Measurements from ENCODE around the gene ZNF253.
"Not testable (repeated sequence)": the region's sequence is repeated elsewhere in the genome, so short reads cannot be mapped to it uniquely, and the experiment has no call there.

Gene ZNF253

DNA sequence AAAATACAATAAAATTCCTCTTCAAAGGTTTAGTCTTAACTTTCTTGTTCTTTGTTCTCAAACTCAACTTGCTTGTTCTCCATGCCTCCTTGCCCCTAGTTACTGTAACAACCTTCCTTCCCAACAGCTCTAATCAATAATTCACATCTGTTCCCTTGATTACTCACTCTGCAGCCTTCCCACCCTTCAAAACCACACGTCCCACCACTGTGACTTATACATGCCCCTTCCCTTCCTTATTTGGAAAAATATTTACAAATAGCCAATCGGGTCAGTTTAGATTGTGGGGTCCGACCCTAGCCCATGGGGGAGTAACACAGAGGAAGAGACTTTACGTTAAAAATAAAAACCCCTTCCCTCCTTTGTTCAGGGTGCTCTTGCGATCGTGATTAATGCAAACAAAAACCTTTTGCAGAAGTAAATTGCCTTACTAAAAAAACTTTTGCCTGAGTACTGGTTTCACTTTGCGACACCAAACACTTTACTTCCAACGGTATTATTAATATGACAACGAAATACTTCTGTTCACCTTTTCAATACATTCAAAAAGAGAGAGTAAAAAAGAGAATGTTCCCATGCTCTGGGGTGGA, 34.6 kb downstream of the ZNF253 start:
- DNase-seq (ENCODE audit: low read depth), result no peak

DNA sequence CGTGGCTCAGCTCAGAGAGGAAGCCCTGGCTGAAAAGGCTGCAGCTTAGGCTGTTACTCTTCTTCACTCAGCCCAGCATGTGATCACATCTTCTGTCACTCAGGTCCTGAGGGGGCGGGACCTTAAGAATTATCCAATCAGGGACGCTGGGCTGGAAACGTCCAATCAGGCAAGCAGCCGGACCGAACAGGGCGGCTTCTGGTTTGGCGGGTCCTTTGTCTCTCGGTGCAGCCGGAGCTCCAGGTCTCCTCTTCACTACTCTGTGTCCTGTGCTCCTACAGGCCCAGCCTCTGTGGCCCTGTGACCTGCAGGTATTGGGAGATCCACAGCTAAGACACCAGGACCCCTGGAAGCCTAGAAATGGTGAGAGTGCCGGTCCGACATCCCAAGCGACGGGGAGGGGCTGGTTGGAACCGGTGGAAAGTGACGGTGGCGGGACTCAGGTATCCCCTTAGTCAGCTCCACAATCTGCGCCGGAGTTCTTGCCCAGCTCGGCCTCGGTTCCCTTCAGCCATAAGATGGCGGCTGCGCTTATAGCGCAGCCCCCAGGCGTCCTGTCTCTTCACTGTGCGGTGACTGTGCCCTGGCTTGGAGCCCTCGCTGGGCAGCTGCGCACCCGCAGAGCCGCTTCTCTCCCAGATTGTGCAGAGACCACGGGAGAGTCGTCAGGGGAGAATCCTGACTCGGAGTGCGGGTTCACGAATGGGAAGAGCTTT, 35.2 kb downstream of the ZNF253 start, which contains the start of gene ZNF93:
Gene ZNF93, plus strand, starts transcription at position 218 of the 716 bp plus-strand sequence. Its CDS starts 143 bp downstream, at position 361.
- DNase-seq (ENCODE audit: low read depth), result peak; percentile 75

DNA sequence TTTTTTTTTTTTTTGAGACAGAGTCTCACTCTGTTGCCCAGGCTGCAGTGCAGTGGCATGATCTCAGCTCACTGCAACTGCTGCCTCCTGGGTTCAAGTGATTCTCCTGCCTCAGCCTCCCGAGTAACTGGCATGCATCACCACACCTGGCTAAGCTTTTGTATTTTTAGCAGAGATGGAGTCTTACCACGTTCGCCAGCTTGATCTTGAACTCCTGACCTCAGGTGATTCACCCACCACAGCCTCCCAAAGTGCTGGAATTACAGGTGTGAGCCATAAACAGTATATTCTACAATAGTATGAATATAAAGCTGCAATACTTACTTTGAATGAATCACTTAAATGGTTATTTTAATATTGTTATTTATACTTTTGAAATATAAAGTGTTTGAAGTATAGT, 41.9 kb downstream of the ZNF253 start:
- not testable (repeated sequence) for DNase-seq (ENCODE audit: low read depth)

DNA sequence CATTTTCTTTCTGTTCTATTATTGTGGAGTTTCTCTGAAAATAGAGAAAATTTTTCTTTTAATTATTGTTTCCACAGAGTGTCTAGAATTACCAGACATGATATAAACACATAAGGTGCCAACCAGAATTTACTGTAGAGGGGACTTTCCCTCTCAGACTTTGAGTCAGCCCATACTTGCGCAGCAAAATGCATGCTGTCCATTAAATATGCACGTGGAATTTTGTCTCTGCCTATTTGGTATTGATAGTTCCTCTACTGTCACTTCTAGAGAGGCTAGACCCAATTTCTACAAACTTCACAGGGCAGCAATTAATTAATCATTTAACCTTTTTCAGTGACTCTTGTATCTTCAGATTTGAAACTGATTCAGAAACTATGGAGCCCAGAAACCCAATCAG, 44.0 kb downstream of the ZNF253 start:
- DNase-seq (ENCODE audit: low read depth), result no peak

DNA sequence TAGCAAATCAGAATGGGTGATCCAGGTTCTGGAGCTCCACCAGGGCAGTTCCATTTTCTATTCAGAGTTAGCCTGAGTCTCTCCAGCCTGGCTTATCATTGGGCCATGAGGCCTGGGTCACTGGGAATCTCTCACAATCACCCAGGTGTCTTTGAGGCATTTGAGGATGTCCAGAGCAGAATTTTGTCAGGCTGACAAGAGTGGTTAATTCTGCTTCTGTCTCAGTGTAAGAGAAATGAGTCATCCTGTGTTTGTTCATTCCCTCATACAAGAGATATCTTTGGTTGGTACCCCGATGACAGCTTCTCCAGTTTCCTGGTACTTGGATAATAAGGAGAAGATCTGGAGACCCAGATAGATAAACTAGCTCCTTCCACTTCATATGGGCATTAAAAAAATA, 45.5 kb downstream of the ZNF253 start:
- no peak for DNase-seq (ENCODE audit: low read depth)

DNA sequence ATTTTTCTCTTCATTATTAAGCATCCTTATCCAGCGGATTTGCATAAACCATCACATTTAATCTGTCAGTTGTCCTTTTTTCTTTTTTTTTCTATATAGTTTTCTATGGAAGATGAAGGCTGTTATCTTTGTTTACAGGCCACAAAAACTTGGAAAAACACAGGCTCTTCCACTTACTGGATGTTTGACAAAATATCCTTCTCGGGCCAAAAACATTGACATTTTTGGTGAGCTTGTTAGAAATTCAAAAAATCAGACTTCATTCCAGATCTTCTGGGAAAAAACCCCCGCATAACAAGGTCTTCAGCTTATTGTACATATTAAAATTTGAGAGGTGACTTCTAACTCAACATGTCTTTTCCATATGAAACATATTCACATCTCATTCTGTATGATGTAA, 48.9 kb downstream of the ZNF253 start:
- no peak for DNase-seq (ENCODE audit: low read depth)

DNA sequence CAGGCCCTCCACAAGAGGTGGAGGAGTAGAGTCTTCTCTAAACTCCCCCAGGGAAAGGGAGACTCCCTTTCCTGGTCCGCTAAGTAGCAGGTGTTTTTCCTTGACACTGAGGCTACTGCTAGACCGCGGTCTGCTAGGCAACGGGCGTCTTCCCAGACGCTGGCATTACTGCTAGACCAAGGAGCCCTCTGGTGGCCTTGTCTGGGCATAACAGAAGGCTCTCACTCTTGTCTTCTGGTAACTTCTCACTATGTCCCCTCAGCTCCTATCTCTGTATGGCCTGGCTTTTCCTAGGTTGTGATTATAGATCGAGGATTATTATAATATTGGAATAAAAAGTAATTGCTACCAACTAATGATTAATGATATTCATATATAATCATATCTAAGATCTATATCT, 64.7 kb downstream of the ZNF253 start:
- not testable (repeated sequence) for DNase-seq (ENCODE audit: low read depth)

DNA sequence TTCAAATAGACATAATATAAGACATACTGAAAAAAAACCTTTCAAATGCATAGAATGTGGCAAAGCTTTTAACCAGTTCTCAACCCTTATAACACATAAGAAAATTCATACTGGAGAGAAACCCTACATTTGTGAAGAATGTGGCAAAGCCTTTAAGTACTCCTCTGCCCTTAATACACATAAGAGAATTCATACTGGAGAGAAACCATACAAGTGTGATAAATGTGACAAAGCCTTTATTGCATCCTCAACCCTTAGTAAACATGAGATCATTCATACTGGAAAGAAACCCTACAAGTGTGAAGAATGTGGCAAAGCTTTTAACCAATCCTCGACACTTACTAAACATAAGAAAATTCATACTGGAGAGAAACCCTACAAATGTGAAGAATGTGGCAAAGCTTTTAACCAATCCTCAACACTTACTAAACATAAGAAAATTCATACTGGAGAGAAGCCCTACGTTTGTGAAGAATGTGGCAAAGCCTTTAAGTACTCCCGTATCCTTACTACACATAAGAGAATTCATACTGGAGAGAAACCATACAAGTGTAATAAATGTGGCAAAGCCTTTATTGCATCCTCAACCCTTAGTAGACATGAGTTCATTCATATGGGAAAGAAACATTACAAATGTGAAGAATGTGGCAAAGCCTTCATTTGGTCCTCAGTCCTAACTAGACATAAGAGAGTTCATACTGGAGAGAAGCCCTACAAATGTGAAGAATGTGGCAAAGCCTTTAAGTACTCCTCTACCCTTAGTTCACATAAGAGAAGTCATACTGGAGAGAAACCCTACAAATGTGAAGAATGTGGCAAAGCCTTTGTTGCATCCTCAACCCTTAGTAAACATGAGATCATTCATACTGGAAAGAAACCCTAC, 68.0 kb downstream of the ZNF253 start:
- DNase-seq (ENCODE audit: low read depth), result not testable (repeated sequence)

DNA sequence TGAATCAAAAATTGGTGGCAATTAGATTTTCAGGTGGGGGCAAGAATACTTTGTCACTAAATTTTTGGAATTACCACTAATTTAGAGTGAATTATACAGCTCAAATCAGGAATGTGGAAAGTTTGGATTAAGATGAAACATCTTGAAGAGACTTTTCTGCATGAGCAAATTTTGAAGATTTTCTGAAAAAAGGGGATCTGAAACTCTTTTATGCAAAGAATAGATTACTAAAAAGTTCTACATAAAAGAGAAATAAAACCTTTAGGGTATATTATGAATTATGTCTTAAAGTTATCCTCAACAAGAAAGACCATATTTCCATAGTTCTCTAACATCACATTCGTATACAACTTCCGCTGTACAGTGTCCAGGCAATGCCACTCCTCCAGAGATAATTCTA, 71.7 kb downstream of the ZNF253 start:
- DNase-seq (ENCODE audit: low read depth), result no peak

DNA sequence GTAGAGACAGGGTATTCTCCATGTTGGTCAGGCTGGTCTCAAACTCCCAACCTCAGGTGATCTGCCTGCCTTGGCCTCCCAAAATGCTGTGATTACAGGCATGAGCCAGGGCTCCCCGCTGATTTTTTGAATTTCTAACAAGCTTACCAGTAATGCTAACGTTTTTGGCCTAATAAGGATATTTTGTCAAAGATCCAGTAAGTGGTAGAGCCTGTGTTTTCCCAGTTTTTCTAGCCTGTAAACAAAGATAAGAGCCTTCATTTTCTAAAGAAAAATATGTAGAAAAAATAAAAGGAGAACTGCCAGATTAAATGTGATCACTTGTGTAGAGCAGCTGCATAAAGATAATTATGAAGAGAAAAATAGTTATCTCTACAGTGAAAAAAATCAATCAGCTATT, 72.8 kb downstream of the ZNF253 start:
- DNase-seq (ENCODE audit: low read depth), result no peak

DNA sequence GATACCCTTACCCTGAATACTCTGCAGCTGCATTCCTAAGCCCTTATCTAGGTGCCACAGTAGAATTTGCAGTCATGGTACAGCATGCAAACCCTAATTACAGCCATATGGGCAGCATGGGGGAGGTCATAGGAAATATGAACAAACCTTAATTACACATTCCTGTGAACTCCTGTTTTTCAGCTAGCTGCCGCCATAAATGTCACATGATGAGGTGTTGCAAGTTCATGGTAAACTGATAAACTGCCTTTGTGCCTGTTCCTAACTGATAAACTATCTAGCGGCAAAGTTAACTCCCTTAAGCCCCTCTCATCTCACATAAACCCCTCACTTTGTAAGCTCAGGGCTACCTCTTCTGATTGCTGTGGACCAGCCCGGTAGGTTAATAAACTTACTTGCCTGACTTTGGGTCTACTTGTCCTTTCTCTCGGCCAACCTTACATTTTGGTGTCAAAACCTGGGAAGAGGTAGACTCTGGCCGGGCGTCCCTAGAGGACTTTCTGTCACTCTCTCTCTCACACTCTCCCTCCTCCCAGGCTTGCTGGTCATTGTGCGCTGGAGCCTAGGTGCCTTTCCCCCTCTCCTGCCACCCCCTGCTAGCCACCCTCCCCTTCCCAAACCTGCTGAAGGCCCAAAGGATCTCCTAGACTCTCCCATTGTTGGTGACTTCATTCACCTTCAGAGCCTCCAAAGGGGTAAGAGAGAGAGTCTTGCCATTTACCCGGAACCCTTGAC, 78.3 kb downstream of the ZNF253 start:
- DNase-seq (ENCODE audit: low read depth), result no peak

Data from stimulated activated CD8-positive, alpha-beta memory T cell treated with anti-CD3 and anti-CD28 coated beads, Interleukin-7, amount 100 ng/mL, for 24 hours (primary cell).